Measurements from ENCODE around the gene PALLD.

DNA sequence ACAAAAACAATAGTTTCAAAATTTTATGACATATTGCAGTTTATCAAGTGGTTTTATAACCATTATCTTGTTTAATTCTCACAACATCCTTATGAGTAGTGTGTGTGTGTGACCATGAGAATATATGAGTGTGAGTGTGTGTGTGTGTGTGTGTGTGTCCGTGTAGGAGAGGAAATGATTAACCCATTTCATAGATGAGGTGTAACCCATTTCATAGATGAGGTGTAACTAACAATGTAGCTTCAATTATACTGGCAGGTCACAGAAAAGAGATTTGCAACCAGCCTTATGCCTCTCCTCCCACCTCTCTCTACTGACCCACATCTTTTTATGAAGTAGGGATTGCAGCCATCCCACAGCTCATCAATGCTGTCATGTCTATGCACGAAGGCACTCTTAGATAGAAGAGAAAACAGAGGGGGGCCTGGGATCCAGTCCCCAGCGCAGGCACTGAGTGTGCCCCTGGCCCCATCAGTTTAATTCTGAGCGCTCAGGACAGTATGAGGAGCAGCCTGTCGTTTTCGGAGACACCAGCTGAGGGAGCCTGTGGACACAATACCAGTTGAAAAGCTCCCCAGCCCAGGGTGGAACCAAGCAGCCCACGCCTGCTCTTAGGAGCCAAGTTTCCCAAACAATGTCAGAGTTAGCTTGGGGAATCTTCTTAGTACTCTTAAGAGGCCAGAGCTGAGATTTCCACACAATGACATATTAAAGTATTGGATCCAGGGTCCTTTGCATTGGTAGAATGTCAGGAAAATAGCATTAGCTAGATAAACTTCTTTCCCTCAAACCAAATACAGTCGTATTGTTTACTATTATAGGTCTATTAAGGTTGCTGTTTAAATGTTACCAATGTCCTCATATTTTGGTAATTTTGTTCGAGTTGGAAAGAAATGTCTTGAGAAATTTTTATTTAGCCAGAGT, 88.6 kb downstream of the PALLD start:
- TF ChIP-seq, protein P1, sequence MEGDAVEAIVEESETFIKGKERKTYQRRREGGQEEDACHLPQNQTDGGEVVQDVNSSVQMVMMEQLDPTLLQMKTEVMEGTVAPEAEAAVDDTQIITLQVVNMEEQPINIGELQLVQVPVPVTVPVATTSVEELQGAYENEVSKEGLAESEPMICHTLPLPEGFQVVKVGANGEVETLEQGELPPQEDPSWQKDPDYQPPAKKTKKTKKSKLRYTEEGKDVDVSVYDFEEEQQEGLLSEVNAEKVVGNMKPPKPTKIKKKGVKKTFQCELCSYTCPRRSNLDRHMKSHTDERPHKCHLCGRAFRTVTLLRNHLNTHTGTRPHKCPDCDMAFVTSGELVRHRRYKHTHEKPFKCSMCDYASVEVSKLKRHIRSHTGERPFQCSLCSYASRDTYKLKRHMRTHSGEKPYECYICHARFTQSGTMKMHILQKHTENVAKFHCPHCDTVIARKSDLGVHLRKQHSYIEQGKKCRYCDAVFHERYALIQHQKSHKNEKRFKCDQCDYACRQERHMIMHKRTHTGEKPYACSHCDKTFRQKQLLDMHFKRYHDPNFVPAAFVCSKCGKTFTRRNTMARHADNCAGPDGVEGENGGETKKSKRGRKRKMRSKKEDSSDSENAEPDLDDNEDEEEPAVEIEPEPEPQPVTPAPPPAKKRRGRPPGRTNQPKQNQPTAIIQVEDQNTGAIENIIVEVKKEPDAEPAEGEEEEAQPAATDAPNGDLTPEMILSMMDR (IDR thresholded peaks at IDR 0.05): peak; percentile 83 to 88 (median 86)
- TF ChIP-seq EP300 (IDR thresholded peaks at IDR 0.05): no peak
